MCF 10A (cell line): Measurements from ENCODE around the gene EXOC1. TPM values are rescaled to one million over a fixed set of nuclear protein-coding genes. Genes with fewer than 3 reads are reported as not detected.

Source experiments
- BruUV-seq: library from RNA; stranded (reverse); fragments of 400-500 nt; replicated peaks from 2 replicates; lab custom pipeline; 2021; lab: Mats Ljungman, UMichigan
- CTCF ChIA-PET: fragments of 300-600 bp; sonication (Branson Sonifier 250); formaldehyde crosslinking; extraction: SDS; loops from one replicate; lab custom pipeline; 2021; ENCODE audit warnings: antibody characterized with exemption, inconsistent platforms; lab: Yijun Ruan, JAX
- POLR2A ChIA-PET: fragments of 300-600, 350-650 bp; sonication (Branson Sonifier 250); formaldehyde crosslinking; extraction: SDS; loops from one replicate; lab custom pipeline; 2020; ENCODE audit warnings: antibody characterized with exemption, inconsistent platforms; lab: Yijun Ruan, JAX
- DNase-seq: peaks from one replicate; pipeline ENCODE4 v3.0.0-alpha.2; 2018; ENCODE audit not compliant: unreplicated experiment
- H3K27ac Mint-ChIP-seq: one replicate; pipeline ENCODE4 v1.8.0; 2022; ENCODE audit warnings: mild to moderate bottlenecking, low read depth, mixed read lengths; ENCODE audit not compliant: unreplicated experiment
- H3K27me3 Mint-ChIP-seq: one replicate; pipeline ENCODE4 v1.8.0; 2022; ENCODE audit warnings: mixed read lengths; ENCODE audit not compliant: insufficient read depth, unreplicated experiment
- H3K36me3 Mint-ChIP-seq: one replicate; pipeline ENCODE4 v1.8.0; 2022; ENCODE audit warnings: mild to moderate bottlenecking, moderate library complexity, mixed read lengths; ENCODE audit not compliant: insufficient read depth, unreplicated experiment
- H3K4me1 Mint-ChIP-seq: one replicate; pipeline ENCODE4 v1.8.0; 2022; ENCODE audit warnings: mixed read lengths; ENCODE audit not compliant: insufficient read depth, unreplicated experiment
- H3K4me3 Mint-ChIP-seq: one replicate; pipeline ENCODE4 v1.8.0; 2022; ENCODE audit warnings: mild to moderate bottlenecking, moderate library complexity, mixed read lengths; ENCODE audit not compliant: unreplicated experiment
- H3K9me3 Mint-ChIP-seq: one replicate; pipeline ENCODE4 v1.8.0; 2022; ENCODE audit warnings: mixed read lengths; ENCODE audit not compliant: unreplicated experiment
- intact Hi-C: fragments of 100-400 bp; cut with micrococcal nuclease; formaldehyde crosslinking; loops from 2 replicates; pipeline ENCODE4 v1.14.1; 2022
- total RNA-seq: library from RNA; stranded (reverse); gene quantifications from 2 replicates; pipeline ENCODE4 v1.2.3, GENCODE V29; 2022
- TF ChIP-seq, protein P1 (sequence below): fragments of 200-600 bp; IDR thresholded peaks from one replicate; pipeline ENCODE4 v1.8.0; 2022; ENCODE audit warnings: antibody characterized with exemption, mild to moderate bottlenecking; ENCODE audit not compliant: unreplicated experiment

Gene EXOC1
- total RNA-seq, 1 experiment from 2014 or later, result 31.4 TPM

DNA sequence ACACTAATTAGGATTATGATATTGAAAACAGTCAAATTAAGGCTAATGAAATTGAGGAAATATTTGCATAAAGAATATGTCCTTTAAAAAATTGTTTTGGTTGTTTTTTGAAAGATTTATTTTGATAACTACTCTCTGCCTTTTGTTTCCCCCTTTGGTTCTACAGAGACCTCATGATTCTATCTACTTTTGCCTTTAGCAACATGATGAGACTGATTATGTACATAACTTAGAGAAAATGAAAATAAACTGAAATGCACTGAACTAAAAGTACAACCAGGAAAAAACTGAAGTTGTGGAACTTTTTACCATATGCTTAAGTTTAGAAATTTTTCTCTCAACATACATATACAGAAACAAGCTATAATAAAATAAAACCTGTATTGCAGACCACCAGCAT is 21.4 kb downstream of the EXOC1 start:
- DNase-seq, result no peak
- CTCF ChIA-PET, result interaction anchor here (0.6 to 0.7 kb wide), 3 partner anchors 13 to 356 kb away, joined by 3 to 4 read pairs (median 4); no protein-coding TSS in a partner anchor
- Mint-ChIP-seq H3K36me3 (peaks cover 46% of the 10 kb centered on the region), H3K4me3 (no peak overlapping the region), H3K9me3 (no peaks in the 10 kb centered on the region), H3K4me1 (no peaks in the 10 kb centered on the region), H3K27ac (no peak overlapping the region), H3K27me3 (no peaks in the 10 kb centered on the region)
- POLR2A ChIA-PET, result interaction anchor here (1.1 kb wide), 1 partner anchor 9 kb away, joined by 5 read pairs; no protein-coding TSS in a partner anchor
- no TSS peak for BruUV-seq
- TF ChIP-seq, protein P1, sequence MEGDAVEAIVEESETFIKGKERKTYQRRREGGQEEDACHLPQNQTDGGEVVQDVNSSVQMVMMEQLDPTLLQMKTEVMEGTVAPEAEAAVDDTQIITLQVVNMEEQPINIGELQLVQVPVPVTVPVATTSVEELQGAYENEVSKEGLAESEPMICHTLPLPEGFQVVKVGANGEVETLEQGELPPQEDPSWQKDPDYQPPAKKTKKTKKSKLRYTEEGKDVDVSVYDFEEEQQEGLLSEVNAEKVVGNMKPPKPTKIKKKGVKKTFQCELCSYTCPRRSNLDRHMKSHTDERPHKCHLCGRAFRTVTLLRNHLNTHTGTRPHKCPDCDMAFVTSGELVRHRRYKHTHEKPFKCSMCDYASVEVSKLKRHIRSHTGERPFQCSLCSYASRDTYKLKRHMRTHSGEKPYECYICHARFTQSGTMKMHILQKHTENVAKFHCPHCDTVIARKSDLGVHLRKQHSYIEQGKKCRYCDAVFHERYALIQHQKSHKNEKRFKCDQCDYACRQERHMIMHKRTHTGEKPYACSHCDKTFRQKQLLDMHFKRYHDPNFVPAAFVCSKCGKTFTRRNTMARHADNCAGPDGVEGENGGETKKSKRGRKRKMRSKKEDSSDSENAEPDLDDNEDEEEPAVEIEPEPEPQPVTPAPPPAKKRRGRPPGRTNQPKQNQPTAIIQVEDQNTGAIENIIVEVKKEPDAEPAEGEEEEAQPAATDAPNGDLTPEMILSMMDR, result no peak
- intact Hi-C loops, result no loop called here

DNA sequence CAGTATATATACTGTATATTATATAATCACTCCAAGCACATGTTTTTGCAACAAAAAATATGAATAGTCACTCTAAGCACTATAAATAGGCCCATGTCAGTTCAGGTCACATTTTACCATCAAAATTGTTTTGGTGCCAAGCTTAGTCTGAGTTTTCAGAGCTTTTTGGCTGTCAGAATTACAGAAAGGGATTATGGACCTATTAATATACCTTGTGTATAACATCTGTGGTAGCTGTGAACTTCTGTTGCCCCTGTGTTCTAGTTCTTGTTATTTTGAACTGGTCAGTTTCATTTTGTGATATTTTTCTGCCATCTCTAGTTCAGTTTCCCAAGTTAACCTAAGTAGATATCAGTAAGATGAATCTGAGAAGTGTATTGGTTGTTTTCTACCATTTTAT is 22.9 kb downstream of the EXOC1 start:
- H3K4me1 Mint-ChIP-seq, result no peaks in the 10 kb centered on the region
- H3K4me3 Mint-ChIP-seq, result no peak overlapping the region
- no peaks in the 10 kb centered on the region for H3K9me3 Mint-ChIP-seq
- no peaks in the 10 kb centered on the region for H3K27me3 Mint-ChIP-seq
- TF ChIP-seq, protein P1, result no peak
- DNase-seq, result no peak
- peaks cover 41% of the 10 kb centered on the region for H3K36me3 Mint-ChIP-seq
- no peak overlapping the region for H3K27ac Mint-ChIP-seq
- ChIA-PET POLR2A (interaction anchor here (1.5 kb wide), 1 partner anchor 24 kb away, joined by 3 read pairs; no protein-coding TSS in a partner anchor), CTCF (interaction anchor here (0.7 kb wide), 1 partner anchor 9 kb away, joined by 3 read pairs; no protein-coding TSS in a partner anchor)
- intact Hi-C loops, result no loop called here
- BruUV-seq, result no TSS peak

DNA sequence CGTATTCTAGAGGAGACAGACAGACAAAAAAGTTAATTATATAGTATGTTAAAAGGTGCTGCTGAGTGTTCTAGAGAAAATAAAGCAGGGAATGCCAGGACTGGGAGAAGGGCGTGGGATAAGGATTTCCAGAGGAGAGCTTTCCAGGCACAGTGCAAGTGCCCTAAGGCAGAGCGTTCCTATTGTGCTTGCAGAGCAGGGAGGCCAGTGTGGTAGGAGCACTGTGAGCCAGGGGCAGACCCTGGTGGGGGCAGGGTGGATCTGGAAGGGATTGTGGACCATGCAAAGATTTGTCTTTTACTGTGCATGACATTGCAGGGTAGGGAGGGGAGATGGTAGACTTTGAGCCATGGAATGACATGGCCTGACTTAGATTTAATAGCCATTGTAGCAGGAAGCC is 25.8 kb downstream of the EXOC1 start:
- ChIA-PET POLR2A (interaction anchor here (0.7 kb wide), 1 partner anchor 14 kb away, joined by 3 read pairs; no protein-coding TSS in a partner anchor), CTCF (interaction anchor here (1.1 kb wide), 1 partner anchor 533 kb away, joined by 5 read pairs; the partner anchor contains the start of gene SRD5A3)
- TF ChIP-seq, protein P1, result no peak
- Mint-ChIP-seq H3K9me3 (no peaks in the 10 kb centered on the region), H3K36me3 (peaks cover 46% of the 10 kb centered on the region), H3K4me1 (no peaks in the 10 kb centered on the region), H3K27ac (no peak overlapping the region), H3K27me3 (no peaks in the 10 kb centered on the region), H3K4me3 (no peak overlapping the region)
- intact Hi-C loops, result no loop called here
- BruUV-seq, result no TSS peak
- DNase-seq, result no peak

DNA sequence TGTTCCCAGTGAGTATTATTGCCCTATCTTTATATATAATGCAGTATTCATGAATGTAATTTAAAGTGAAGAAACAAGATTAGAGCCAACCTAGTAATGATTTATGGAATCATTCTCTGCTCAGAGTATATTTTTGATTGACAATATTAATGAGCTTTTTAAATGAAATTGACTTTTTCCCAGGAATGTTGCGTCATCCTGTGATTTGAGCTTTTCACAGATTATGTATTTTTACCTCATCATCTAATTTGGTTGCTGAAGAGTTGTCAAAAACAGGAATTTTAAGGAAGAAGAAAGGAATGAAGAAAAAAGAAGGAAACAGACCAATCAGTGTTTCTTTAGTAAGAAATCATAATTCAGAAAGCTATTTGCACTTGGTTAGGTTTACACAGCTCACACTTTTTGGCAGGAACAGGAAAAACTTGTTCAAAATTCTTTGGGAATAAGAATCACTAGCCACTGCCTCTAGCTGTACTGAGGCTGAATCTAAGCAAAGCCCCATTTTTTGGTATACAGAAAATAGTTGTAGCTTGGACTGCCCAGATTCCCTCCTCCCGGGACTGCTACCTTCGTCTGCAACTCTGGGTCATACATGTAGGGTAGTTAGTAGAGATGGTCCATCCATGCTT is 27.3 kb downstream of the EXOC1 start:
- ChIA-PET POLR2A (interaction anchor here (0.7 kb wide), 1 partner anchor 1016 kb away, joined by 4 read pairs; no protein-coding TSS in a partner anchor), CTCF (interaction anchor here (0.6 kb wide), 2 partner anchors 50 to 180 kb away, joined by 3 to 5 read pairs; no protein-coding TSS in a partner anchor)
- no peak for DNase-seq
- Mint-ChIP-seq H3K36me3 (peaks cover 37% of the 10 kb centered on the region), H3K4me3 (no peak overlapping the region), H3K27me3 (no peaks in the 10 kb centered on the region), H3K9me3 (no peaks in the 10 kb centered on the region), H3K4me1 (no peaks in the 10 kb centered on the region), H3K27ac (no peak overlapping the region)
- BruUV-seq, result no TSS peak
- intact Hi-C loops, result no loop called here
- TF ChIP-seq, protein P1, result no peak
